Measurements from ENCODE around the gene LHX1.

Gene LHX1

GRCh38 chr17:36992701-36993100, 55.4 kb downstream of the LHX1 start:
- intact Hi-C loops (cut with DNase I) = no loop called here
- no peak for DNase-seq

- intact Hi-C loops (cut with DNase I) = no loop called here
- no peak for DNase-seq
These were observed 56.0 kb downstream of the LHX1 start for GRCh38 chr17:36993227-36993626.

Data from head of caudate nucleus (tissue), 42 donors.